Superior temporal gyrus (tissue), 1 donor: ENCODE data around the gene B3GALT4.
A peak's percentile ranks its signal among the peaks of the same experiment; 100 is the strongest.

ENCODE experiments used
- DNase-seq: peaks from one replicate; pipeline ENCODE4 v3.0.0-alpha.2; 2016; ENCODE audit errors: extremely low spot score

B3GALT4 gene

DNA sequence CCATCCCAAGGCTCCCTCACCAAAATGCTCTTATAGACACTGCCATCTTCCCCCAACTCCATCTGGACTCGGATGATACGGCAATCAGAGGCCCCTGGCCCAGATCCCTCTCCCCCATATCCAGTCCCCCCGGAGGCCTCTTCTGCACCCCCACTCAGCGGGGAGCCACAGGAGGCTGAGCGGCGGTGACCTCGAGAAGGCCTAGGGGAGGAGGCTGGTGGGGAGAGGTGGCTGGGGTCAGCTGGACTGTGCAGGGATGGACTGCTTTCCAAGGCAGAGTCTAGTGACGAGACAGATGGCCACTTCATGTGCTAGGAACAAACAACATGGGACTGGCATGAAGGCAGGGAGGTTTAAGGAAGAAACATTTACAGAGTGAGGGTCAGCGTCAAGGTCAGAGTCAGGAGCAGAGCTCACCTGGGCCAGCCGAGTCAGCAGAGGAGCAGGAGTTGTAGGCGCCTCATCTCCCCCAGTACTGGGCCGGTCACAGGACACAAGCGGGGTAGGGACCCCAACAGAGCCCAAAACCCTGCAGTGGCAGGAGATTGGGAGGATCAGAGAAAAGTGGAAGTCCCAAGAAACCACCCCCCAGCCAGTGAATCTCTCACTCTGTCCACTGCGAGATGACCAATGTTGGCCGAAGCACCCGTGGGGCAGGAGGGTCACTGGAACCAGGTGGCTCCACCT is 16.2 kb downstream of the B3GALT4 start:
- DNase-seq, result no peak

DNA sequence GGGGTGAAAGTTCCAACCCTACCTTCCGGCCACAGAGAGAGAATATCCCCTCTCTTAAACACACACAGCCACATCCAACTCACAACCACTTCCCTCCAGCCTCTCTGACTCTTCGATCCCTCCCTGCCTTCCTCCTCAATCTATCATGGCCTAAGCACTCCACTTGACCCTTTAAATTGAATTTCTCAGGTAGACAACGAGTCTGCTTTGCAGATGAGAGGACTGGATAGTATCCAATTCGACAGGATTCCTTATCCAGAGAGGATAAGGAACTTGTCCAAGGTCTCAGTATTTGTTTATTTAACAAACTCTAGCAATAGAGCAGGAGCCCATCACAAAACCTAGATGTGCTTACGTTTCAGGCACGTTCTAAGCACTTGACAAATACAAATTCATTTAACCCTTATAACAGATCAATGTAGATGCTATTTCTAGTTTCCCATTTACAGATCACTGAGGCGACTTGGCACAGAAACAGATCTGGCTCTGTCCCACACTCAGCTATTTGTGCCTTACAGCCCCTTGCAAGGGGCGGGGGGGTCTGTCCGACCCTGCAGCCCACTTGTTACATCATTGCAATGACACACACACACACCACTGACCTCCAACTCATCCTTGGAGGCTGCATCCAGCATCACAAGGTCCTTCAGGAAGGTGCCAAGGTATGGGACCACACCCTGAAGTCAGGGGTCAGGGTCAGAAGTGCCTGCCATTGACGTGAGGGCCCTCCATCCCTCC is 17.3 kb downstream of the B3GALT4 start:
- DNase-seq, result no peak

DNA sequence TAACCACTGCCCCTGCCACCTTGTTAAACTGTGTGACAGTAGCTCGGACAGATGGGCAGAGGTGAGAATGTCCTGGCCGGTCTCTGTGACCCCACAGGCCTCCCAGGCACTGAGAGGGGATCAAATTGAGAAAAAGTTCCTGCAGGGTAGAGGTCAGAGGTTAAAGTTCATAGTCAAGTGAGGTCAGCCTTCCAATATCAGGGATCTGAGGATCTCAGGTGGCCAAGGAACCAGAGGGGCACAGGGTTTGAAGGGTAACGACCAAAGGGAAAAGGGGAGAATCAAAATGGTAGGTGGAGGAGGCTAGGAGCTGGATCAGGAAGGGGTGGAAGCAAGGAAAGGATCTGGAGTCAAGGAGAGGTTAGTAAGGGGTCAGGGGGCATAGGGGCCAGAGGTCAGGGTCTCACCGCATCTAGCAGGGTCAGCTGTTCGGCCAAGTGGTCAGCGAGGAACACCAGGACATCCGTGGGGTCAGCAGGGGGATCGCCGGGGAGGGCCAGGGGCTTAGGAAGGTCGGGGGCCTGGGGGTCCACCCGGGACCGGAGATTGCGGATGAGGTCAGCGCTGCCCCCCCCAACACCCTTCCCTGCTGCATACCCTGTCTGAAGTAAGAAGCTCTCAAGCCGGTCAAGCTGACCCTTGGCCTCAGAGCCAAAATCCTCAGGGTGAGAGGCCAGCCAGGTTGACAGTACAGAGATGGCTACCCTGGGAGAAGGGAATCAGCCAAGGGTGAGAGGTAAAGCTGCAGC is 18.9 kb downstream of the B3GALT4 start:
- no peak for DNase-seq

DNA sequence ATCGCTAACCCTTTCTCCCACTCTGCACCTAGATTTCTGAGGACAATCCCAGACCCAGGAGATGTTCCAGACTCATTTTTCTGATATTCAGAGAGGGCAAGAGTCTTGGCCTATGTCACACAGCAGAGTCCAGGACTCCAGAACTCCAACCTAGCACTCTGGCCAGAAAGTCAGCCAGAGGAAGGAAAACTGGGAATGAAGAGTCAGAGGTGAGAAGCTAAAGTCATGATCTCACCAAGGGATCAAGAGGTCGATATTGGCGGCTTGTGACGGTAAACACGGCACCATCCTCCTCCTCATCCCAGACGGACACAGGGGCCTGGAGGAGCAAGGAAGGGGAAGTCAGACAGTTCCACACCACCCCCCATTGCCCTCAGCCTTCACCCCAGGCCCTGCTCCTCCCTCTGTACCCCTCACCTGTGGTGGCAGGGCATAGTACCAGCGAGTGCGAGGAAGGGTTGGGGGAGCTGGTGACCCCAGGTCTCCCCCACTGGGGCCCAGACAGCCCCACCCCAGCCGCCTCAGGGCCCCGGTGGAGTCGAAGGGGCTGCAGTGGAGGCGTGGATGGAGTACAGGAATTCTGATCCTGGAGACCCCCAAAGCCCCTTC is 20.0 kb downstream of the B3GALT4 start:
- no peak for DNase-seq

DNA sequence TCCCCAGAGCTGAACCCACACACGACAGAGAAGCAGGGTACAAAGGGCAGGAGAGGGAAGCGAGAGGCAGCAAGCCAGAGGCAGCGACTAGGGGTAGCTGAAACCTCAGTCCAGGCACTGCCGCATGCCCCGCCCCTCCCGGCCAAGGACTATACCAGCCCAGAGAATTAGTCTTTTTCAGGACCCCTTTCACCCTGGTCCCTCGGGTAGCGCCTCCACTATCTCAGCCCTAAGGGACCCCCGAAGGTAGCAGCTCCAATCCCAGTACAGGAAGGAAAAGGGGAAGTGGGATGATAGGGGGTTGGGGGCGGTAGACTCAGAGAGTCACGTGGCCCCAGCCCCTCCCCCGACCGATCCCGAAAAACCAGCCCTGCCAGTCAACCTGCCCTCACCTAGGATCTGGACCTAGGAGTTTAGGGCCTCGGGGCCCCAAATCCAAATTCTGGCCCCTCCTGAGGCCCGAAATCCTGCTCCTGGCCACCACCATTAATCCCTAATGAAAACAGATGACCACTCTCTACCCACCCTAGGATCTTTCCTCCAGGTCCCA is 20.6 kb downstream of the B3GALT4 start:
- no peak for DNase-seq

DNA sequence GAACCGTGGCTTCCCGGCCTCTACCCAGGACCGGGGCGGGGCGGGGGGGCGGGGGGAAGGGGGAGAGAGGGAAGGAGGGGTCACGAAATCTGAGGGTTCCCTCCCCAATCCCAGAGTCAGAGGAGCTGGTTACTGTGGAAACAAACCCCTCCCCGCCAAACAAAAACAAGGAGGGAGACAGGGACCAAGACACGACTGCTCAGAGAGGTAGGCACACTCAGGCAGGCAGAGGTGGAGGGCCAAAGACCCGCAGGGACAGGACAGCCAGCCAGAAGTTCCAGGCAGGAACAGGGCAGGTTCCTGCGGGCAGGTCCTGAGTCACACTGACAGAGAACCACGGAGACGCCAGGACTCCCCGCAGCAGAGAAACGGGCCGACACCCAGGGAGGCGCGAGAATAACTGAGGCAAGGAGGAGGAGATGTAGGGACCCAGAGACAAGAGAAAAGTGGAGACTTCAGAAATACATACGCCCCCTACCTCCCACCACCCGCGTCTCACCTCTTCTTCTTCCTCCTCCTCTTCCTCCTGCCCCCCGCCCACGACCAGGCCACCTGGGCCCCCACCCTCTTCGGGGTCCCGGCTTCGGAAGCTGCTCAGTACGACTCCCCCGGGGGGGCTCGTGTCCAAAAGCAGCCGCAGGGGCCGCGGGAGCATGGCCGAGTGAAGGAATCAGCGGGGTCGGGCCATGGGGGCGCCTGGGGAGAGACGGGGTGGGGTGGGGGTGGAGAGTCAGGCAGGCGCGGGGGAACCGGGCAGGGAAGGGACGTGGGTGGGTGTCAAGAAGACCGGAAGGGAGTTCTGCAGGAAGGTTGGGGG is 21.2 kb downstream of the B3GALT4 start:
- DNase-seq, result no peak

DNA sequence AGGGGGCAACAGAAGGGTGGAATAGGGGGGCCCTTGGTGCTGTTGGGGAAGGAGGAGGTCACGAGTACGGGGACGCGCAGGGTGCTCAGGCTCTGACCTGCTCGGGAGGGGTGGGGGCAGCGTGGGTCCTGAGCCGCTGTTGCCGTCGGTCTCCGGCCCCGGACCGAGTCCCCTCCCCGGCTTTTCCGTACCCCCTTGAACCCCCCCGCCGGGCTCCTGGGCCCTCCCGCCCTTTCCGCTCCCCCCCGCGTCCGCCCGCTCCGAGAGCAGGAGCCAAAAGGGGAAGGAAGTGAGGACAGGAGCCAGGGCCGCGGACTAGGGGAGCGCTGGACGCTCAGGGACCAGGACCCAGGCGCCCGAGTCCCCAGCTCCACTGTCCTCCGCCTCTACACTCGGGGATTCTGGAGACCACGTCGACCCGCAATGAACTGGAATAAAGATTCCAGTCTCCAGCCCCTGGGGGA is 21.9 kb downstream of the B3GALT4 start, which contains the start of gene RGL2:
Gene RGL2 (minus strand): TSS at position 170 of the 464 bp plus-strand sequence. CDS start 332 bp downstream, outside the sequence.
- no peak for DNase-seq

DNA sequence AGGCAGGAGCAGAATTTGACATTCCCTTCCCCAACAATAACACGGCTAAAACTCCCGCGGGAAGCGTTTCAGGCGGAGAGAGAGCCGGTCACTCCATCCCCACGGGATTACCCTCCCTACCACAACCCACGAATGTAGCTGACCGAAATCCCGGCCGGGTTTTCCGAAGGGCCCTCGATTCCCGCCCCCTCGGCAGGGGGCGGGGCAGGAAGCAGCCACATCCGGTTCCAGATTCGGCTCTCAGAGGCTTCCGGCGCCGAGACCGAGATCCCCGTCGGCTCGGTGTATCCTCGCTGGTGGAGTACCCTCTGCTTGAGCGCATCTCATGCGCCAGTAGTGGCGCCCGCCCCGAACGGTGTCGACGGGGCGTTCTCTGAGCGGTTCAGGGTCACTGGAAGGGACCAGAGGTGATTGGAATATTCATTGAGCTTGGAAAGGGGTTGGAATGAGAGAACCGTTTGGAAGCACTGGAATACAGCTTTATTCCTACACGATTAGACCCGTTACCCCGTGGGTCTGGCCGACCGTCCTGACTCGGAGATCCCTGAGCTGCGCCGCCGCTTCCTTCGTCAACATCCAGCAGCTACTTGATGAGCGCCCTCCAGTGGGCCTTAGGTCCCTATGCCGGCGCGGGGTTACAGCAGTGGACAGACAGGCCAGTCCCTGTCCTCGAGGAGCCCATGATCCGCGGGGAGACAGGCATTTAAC is 22.5 kb downstream of the B3GALT4 start:
- DNase-seq, result peak; percentile 96

DNA sequence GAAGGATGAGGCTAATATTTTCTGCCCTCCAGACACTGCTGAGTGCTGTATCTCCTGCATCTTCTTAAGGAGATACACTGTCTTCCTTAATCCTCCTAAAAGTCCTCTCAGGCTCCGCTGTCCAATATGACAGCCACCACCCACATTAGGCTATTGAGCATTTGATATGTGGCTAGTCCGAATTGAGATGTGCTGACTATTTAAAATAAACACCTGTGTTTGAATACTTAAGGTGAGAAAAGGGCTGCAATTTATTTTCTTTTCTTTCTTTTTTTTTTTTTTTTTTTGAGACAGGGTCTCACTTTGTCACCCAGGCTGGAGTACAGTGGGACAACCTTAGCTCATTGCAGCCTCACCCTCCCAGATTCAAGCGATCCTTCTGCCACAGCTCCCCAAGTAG is 25.0 kb downstream of the B3GALT4 start:
- DNase-seq, result no peak

DNA sequence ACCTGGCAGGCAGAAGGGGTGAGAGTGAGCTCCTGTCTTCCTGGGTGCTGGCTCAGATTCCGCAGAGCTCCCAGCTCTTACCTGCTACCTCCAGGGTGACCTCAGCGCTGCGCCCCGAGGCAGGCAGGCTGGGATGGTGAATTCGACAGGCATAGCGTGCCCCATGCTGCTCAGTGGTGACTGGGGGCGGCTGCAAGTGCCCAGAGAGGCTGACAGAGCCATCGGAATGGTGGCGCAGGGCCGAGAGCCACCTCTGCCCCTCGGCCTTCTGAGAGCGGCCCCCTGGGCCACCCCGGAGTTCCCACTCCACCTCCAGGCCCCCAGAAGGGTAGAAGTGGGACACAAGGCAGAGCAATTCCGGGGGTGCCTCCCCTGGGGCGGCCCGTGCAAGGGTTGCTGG is 27.3 kb downstream of the B3GALT4 start:
- DNase-seq, result no peak

DNA sequence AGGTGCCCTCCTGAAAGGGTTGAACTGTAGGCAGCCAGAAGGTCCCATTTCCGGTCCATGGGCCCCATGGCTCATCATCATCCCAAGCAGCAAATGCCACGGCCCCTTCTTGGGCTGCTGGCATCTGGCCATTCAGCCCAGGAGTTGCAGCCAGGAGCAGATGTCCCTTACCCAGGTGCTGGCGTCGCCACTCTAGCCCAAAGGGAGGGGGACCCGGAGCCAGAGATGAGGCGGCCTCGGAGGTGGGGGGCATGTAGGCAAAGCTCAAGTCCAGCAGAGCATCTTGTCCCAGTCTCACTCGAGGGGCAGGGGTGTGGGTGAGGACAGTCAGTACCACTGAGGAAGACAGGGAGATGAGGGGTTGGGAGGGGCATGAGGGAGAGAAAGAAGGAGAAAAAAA is 28.1 kb downstream of the B3GALT4 start:
- no peak for DNase-seq

DNA sequence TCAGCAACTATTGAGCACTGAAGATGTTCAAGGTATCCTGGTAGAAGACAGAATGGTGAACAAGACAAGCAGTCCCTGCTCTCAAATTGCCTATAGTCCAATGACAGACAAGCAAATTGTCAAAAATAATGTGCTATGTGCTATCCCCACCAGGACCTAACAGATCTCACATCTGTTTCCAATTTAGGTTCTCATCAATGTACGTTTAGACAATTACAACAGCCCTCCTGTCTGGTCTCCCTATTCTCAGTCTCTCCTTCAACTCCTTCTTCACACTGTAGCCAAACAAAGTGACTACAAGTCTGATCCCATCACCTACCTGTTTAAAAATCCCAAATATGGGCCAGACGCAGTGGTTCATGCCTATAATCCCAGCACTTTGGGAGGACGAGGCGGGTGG is 29.4 kb downstream of the B3GALT4 start:
- DNase-seq, result no peak

DNA sequence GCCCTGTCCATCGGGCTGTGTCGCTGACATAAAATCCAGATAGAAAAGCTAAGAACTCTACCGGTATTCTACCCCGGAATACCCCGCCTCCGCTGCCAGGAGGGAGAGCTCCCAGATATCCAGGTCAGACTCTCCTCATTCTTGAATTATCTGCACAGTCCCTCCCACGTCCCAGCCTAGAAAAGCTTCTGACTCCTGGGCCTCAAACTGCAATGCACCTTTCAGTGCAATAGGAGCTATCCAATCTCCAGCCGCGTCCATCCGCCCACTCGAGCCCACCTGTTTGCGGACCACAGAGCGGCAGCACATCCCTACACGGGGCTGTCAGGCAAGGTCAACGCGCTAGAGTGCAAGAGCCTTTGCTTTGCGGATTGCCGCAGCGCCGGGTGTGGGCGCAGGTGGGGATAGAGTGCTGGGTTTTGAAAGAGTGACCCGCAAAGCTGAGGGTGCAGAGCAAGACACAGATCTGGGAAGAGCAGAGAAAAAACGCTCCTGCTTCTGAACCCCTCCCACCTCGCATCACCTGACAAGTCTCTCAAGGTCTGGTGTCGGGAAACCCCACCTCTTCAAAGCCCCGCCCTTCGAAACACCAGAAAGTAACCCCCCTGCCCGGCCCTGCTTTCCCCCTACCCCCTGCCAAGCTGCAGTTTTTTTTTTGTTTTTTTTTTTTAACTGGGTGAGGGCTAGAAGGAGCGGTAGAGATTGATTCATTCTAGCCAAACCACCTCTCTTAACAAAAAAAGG is 35.6 kb downstream of the B3GALT4 start:
- DNase-seq, result peak; percentile 64

DNA sequence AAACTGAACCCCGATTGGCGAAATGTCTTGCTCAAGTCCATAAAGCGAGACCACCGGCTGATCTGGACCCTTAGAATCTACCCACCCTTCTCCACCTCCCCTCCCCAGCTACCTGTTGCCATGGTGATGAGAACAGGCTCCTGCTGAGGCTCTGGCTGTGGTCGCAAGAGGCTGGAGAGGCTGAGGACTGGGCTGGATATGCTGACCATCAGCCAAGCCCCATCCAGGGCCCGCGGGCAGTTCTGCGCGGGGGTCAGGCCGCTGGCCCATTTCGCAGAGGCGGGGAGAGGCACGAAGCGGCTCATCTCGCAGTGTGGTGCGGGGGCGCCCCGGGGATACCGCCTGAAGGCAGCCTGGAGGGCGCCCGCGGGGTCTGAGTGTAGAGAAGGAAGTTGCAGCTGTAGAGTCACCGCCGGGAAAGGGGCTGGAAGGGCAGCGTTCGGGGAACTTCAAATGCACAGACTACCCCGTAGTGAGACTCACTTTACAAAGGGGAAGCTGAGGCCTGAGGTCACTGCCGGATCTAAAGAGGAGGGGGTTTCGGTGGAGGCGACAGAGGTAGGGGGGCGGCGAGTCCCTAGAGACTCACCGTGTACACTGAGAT is 36.3 kb downstream of the B3GALT4 start:
- DNase-seq, result peak; percentile 31

DNA sequence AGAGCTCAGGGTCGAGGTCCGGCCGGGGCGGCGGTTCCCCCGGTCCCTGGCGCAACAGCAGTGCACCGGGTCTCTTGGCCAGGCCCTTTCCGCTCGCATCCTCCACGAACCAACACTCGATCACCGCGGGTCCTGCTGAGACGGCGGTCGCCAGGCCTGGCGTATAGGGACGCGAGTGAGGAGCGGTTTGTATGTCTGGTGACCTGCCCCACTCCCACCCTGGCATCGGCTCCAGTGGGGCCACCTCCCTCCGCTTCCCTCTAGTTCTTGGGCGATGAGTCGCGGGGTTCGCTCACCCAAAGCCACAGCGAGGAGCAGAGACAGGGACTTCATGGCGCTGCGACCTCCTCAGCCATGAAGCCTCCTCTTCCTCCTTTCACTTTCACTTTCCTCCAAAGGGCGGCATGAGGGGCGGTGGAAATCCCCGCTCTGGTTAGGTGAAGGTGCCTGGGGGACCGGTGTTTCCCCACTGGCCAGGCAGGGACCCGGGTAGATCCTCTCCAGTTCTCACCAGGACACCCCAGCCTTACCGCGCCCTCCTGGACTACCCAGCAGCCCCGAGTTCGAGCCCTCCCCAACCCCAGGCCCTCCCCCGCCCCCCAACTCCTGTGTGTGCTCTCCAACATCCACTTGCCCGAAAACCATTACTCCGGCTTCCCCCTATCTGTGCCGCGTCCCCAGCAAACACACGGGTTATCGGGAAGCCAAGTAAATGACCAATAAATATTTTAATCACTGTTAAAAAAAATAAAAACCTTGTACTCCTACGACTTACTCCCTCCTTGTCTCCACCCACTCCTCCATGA is 37.0 kb downstream of the B3GALT4 start, which contains the start of gene TAPBP:
Gene TAPBP (minus strand): TSS at position 370 of the 806 bp plus-strand sequence. CDS start 37 bp downstream, at position 333.
- DNase-seq, result peak; percentile 54

DNA sequence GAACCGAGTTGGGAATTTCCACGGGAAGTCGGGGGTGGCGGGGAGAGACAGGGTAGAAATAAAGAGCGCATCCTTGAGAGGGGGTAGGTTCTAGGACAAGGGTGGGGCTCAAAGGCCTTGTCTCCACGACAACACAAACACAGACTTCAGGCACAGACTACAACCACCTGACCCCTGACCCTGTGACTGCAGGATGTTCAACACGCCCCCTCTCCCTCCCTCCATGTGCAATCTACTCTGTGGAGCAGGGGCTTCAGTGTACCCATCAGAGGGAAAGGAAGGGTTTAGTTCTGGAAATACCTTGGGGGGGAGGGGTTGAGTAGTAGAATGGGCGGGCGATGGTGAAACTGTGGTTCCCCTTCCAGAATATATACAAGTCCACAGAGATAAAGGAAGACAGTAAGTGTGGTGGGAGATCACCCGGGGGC is 37.6 kb downstream of the B3GALT4 start:
- peak; percentile 27 for DNase-seq

DNA sequence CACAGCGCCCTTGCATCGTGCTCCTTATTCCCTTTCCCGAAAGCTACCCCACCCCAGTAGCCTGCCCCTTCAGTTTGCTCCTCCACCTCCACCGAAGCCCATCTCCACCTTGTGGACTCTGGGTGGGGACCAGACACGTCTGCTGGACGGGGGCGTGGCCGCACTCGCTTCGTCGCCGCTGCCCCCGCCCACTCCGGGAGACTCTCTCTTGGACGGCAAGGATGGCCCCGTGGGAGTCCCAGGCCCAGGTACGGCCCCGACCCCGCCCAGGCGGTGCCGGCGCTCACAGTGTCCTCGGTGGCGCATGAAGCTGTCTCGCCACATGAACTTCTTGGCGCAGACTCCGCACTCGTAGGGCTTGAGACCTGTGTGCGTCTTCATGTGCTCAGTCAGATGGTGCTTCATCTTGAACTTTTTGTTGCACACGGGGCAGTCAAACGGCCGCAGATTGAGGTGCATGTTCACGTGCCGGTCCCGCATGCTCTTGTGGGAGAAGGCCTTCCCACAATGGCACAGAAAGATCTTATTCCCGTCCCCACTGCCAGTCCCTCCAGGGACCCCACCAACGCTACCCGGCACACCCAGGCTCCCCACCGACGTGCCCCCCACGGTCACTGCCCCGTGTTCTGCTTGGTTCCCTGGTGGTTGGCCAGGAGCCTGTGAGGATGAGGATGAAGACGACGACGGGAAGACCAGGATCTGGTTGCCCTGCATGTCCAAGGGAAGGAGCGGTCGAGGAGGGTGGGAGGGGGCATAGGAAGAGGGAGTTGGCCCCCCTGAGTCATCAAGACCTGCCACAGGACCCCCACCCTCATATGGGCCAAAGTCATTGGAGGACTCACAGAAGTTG is 38.2 kb downstream of the B3GALT4 start:
- no peak for DNase-seq
